Keratinocyte (primary cell): ENCODE measurements around the gene DESI2. TPM values are rescaled to one million over a fixed set of nuclear protein-coding genes. Genes with fewer than 3 reads are reported as not detected.
A peak's percentile ranks its signal among the peaks of the same experiment; 100 is the strongest.

Experiments
- DNase-seq: peaks from one replicate; pipeline ENCODE4 v3.0.0-alpha.2; 2011; ENCODE audit warnings: low read depth, missing footprints, low spot score
- FAIRE-seq: peaks from 2 replicates; lab custom pipeline; 2011; peaks lifted over from hg19 to GRCh38; lab: Jason Lieb, UNC
- H2AFZ ChIP-seq: 2 replicates; pipeline ENCODE4 v1.6.0; 2012; ENCODE audit warnings: low read length, control low read depth, inconsistent platforms; ENCODE audit not compliant: control insufficient read depth
- H3K27ac ChIP-seq: 2 replicates; pipeline ENCODE4 v1.5.1; 2011; ENCODE audit warnings: low read length; ENCODE audit not compliant: control insufficient read depth, insufficient read depth
- H3K27me3 ChIP-seq: 3 replicates; pipeline ENCODE4 v1.6.0; 2011; ENCODE audit warnings: low read length; ENCODE audit not compliant: control insufficient read depth, insufficient read depth; ENCODE audit errors: extremely low read depth
- H3K36me3 ChIP-seq, 2 experiments: 2 replicates in 1 of 2; 3 replicates in 1 of 2; pipeline ENCODE4 v1.5.1; 2011; ENCODE audit warnings: low read length in 2 of 2, mild to moderate bottlenecking in 1 of 2; ENCODE audit not compliant: control insufficient read depth in 2 of 2, insufficient read depth in 2 of 2; ENCODE audit errors: extremely low read depth in 1 of 2
- H3K4me1 ChIP-seq: 3 replicates; pipeline ENCODE4 v1.5.1; 2011; ENCODE audit warnings: low read length; ENCODE audit not compliant: control insufficient read depth, insufficient read depth; ENCODE audit errors: extremely low read depth
- H3K4me2 ChIP-seq: 3 replicates; pipeline ENCODE4 v1.6.0; 2011; ENCODE audit warnings: low read depth, low read length; ENCODE audit not compliant: control insufficient read depth, insufficient read depth; ENCODE audit errors: extremely low read depth
- H3K4me3 ChIP-seq, 3 experiments: fragments of 200-600 bp in 1 of 3; sonication (generic) in 1 of 3; 2 replicates in 2 of 3; 3 replicates in 1 of 3; pipeline ENCODE4 v1.5.1; 2011 to 2016; ENCODE audit warnings: low read length in 3 of 3, mild to moderate bottlenecking in 3 of 3, control low read depth in 2 of 3, inconsistent platforms in 1 of 3, low read depth in 1 of 3, mixed read lengths in 1 of 3, mixed run types in 1 of 3, moderate library complexity in 1 of 3; ENCODE audit not compliant: control insufficient read depth in 2 of 3, insufficient read depth in 2 of 3; ENCODE audit errors: extremely low read depth in 1 of 3
- H3K79me2 ChIP-seq: 2 replicates; pipeline ENCODE4 v1.6.0; 2012; ENCODE audit warnings: low read length; ENCODE audit not compliant: control insufficient read depth, insufficient read depth
- H3K9ac ChIP-seq: 3 replicates; pipeline ENCODE4 v1.6.0; 2011; ENCODE audit warnings: low read length; ENCODE audit not compliant: control insufficient read depth, insufficient read depth; ENCODE audit errors: extremely low read depth
- H3K9me1 ChIP-seq: 3 replicates; pipeline ENCODE4 v1.6.0; 2011; ENCODE audit warnings: low read length; ENCODE audit not compliant: control insufficient read depth, insufficient read depth; ENCODE audit errors: extremely low read depth
- H3K9me3 ChIP-seq: 2 replicates; pipeline ENCODE4 v1.5.1; 2012; ENCODE audit warnings: low read depth, low read length; ENCODE audit not compliant: control insufficient read depth
- H4K20me1 ChIP-seq: 3 replicates; pipeline ENCODE4 v1.6.0; 2011; ENCODE audit warnings: low read length; ENCODE audit not compliant: control insufficient read depth, insufficient read depth; ENCODE audit errors: extremely low read depth
- EZH2 ChIP-seq: IDR thresholded peaks from one replicate; pipeline ENCODE4 v1.6.1; 2012; ENCODE audit warnings: inconsistent platforms, mild to moderate bottlenecking, low read length, moderate library complexity
- dilution Hi-C: fragments of 300-500 bp; cut with MboI; formaldehyde crosslinking; loops from one replicate; pipeline ENCODE4 v1.7.0; 2020; ENCODE audit warnings: low sequenced_read_pairs; ENCODE audit not compliant: extremely low pct_ligation_motif_present
- polyA plus RNA-seq, 5 experiments: library from polyadenylated mRNA; depleted of rRNA in 3 of 5; stranded (reverse) in 3 of 5; stranded (forward) in 1 of 5; unstranded in 1 of 5; fragments of >200 nt; gene quantifications; 1 replicate in 1 of 5; 2 replicates in 3 of 5; 3 replicates in 1 of 5; pipeline versions ENCODE4 v1.2.1 to v1.2.3, GENCODE V29; 2011 to 2012; ENCODE audit warnings: missing spikeins in 2 of 5, low read depth in 1 of 5, low replicate concordance in 1 of 5
- TF ChIP-seq, protein P1 (sequence below), 3 experiments: IDR thresholded peaks in 1 of 3; conservative IDR thresholded peaks in 1 of 3; optimal IDR thresholded peaks in 1 of 3; 2 replicates in 2 of 3; 3 replicates in 1 of 3; pipeline versions ENCODE3 to v1.5.1; 2011; ENCODE audit warnings: low read length in 3 of 3, mild to moderate bottlenecking in 3 of 3, moderate library complexity in 2 of 3, control low read depth in 1 of 3, inconsistent platforms in 1 of 3; ENCODE audit not compliant: insufficient read depth in 2 of 3; ENCODE audit errors: extremely low read depth in 1 of 3

The DESI2 gene
- polyA plus RNA-seq, 1 donor (not counting 4 experiments of a cell fraction or from before 2014, with no cell fraction given), result 33.9 TPM

- Histone ChIP-seq H3K27ac (peak overlapping the region; percentile 16), H4K20me1 (peaks cover 2% of the 10 kb centered on the region), H2AFZ (peak overlapping the region; percentile 61), H3K27me3 (no peaks in the 10 kb centered on the region), H3K4me2 (peak overlapping the region; percentile 57), H3K79me2 (peaks cover 36% of the 10 kb centered on the region), H3K4me3 (peak overlapping the region; percentile 25 to 48 (median 34)), H3K9ac (peak overlapping the region; percentile 8), H3K9me1 (no peaks in the 10 kb centered on the region), H3K36me3 (no peaks in the 10 kb centered on the region), H3K9me3 (no peaks in the 10 kb centered on the region), H3K4me1 (peaks cover 8% of the 10 kb centered on the region)
- FAIRE-seq (no peak), DNase-seq (no peak)
- dilution Hi-C loops, result no loop called here
- TF ChIP-seq, protein P1, sequence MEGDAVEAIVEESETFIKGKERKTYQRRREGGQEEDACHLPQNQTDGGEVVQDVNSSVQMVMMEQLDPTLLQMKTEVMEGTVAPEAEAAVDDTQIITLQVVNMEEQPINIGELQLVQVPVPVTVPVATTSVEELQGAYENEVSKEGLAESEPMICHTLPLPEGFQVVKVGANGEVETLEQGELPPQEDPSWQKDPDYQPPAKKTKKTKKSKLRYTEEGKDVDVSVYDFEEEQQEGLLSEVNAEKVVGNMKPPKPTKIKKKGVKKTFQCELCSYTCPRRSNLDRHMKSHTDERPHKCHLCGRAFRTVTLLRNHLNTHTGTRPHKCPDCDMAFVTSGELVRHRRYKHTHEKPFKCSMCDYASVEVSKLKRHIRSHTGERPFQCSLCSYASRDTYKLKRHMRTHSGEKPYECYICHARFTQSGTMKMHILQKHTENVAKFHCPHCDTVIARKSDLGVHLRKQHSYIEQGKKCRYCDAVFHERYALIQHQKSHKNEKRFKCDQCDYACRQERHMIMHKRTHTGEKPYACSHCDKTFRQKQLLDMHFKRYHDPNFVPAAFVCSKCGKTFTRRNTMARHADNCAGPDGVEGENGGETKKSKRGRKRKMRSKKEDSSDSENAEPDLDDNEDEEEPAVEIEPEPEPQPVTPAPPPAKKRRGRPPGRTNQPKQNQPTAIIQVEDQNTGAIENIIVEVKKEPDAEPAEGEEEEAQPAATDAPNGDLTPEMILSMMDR (optimal IDR thresholded peaks at IDR 0.05 in 1 of 3, IDR thresholded peaks at IDR 0.05 in 1 of 3, conservative IDR thresholded peaks at IDR 0.05 in 1 of 3; ENCODE audit: extremely low read depth in 1 of 3, insufficient read depth in 2 of 3, low read length in 3 of 3), result no peak
- no peak for TF ChIP-seq EZH2
Measured at GRCh38 chr1:244651956-244652622, 837 bp upstream of the DESI2 start.

GRCh38 chr1:244653439-244654107, 647 bp downstream of the DESI2 start:
- Histone ChIP-seq H4K20me1 (peaks cover 4% of the 10 kb centered on the region), H3K4me2 (peak overlapping the region; percentile 77), H3K9ac (peak overlapping the region; percentile 91), H2AFZ (peak overlapping the region; percentile 62), H3K27ac (peak overlapping the region; percentile 83), H3K36me3 (peaks cover 0 to 4% of the 10 kb centered on the region in 2 experiments), H3K27me3 (no peaks in the 10 kb centered on the region), H3K9me3 (no peaks in the 10 kb centered on the region), H3K4me3 (peak overlapping the region; percentile 79 to 95 (median 93)), H3K4me1 (peaks cover 8% of the 10 kb centered on the region), H3K79me2 (peaks cover 51% of the 10 kb centered on the region), H3K9me1 (no peaks in the 10 kb centered on the region)
- DNase-seq (no peak), FAIRE-seq (no peak)
- TF ChIP-seq, protein P1 (optimal IDR thresholded peaks at IDR 0.05 in 1 of 3, IDR thresholded peaks at IDR 0.05 in 1 of 3, conservative IDR thresholded peaks at IDR 0.05 in 1 of 3; ENCODE audit: extremely low read depth in 1 of 3, insufficient read depth in 2 of 3, low read length in 3 of 3), result no peak
- TF ChIP-seq EZH2, result no peak
- dilution Hi-C loops, result no loop called here
